Activated gamma-delta T cell (primary cell): ENCODE results near the gene ZDHHC11B.

Experiments
- DNase-seq: peaks from one replicate; lab custom pipeline; 2025; lab: John Stamatoyannopoulos, UW

The ZDHHC11B gene

DNA sequence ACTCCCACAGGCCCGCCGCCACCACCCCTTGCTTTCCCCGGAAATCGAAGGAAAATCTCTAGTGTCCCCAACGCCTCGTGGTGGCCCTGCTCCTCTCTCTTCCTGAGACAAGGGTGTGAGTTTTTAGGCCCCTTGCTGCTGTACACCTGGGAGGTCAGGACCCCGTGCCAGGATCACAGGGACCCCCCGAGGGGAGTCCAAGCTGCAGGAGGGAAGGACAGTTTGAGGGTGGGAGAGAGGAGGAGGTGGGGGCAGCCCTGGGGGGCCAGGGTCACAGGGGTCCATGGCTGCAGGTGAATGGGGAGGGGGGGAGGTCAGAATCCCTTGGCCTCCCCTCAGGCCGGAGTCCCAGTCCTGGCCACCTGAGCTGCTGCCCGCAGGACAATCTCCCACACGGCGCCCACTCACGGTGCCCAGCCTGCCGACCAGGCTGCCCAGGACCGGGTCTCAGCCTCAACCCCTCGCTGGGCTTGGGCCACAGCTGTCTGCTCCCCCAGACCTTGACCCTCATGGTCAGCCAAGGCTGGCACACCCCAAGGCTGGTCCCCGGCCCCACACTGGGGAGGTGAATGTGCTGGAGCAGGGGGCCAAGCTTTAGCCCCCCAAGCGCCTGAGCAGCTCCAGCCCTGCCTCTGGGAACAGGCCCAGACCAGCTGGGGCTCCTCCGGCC, 111.2 kb downstream of the ZDHHC11B start:
- no peak for DNase-seq

DNA sequence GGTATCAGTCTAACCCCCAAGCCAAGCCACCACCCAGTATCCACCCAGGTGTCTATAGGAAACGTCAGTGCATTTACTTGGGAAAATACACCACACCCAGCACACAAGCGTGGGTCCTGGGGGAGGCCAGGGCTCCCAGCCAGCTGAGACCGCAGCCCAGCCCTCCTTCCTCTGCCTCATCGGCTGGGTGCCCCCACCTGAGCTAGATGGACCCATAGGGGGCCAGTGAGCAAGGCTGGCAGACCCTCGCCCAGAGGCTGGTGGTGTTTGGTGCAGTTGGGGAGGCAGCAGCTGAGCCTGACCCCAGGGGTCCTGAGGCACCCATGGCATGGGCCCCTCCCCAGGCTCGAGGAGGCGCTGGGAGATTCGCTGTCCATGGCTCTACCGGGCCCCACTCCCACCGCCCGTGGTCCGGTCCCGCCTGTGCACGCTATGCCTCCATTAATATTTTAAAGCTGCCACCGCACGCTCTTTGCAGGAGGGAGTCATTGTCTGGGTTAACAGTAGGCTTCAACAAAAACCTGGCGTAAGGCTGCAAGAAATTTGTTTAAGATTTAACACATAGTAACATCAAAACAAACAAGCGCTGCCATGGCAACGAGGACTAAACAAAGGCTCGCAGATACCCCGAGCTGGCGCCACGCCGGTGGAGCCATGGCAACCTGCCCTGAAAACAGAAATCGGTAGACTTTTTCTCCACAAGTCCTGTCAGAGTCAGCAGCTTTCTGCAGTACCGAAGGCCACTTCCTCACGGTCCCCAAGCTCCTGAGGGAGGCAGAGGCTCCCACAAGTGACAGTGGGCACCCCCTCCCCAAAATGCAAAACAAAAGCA, 112.0 kb downstream of the ZDHHC11B start:
- peak; percentile 26 for DNase-seq

DNA sequence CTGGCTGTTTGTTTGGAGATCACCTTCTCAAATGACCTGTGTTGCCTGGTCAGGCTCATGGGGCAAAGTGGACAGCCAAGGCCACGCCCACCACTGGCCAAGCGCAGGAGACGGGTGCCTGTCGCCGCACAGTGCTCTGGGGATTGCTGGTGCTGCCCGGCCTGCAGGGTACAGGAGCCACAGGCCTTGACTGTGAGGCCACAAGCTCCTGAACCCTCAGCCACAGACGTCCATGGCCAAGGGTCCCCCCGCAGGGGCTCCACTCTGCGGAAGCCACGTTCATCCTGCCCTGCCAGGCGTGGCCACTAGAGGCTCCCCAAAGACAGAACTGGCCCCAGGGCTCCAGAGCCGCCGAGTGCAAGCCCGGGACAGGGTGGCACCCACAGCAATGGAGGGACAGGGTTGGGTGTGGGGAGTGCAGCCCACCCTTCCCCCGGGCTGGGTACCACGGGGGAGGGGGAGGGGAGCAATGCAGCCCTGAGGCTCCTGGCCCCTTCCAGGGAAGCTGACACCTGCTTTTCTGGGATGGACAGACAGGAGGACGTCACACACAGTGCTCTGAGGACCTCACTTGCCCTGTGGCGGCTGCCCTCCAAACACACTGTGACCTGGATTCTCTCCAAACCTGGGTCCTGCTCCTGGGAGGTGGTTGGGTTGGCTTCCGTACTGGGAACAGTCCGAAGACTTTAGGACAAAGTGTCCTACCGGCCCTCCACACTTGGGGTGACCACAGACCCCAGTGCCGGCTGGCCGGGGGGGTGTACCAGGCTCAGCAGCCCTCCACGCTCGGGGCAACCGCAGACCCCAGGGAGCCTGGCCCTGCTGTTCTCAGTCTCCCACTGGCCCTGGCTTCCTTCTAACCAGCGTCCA, 112.8 kb downstream of the ZDHHC11B start:
- no peak for DNase-seq

DNA sequence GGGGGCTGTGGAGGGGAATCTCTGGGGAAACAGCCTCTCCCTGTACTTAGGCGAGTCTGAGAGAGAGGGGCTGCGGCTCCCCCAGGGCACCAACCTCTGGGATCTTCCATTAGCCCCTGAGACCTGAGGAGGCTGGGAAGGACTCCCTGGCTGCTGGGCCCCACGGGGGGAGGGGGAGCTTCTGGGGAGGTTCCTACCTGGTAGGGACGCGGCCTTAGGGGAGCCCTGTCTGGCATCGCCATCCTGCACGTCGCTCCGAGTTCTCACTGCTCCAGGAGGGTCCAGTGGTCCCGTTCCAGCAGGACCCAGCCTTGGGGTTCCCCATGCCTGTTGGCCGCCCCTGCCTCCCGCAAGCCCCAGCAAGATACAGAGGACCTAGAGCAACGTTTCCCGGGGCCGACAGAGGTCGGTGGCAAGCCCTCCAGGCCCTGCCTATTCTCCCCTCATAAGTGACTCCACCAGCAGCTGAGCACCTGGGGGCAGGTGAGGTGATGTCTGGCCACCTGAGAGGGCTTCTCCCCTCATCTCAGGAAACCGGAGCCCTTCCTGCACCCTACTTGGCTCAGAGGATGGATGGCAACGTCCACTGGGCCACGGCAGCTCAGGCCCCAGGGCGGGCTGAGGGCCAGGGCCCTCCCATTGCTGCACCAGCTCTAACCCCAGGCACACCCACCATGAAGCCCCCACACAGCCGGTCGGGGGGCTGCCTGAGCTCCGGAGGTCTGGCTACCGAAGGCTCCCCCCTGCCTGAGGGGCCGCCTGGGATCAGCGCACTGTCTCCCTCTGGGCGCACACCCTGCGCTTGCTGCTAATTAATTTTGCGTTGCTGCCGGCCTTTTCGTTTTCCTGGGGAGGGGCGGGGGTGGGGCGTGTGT, 113.9 kb downstream of the ZDHHC11B start:
- DNase-seq: no peak

DNA sequence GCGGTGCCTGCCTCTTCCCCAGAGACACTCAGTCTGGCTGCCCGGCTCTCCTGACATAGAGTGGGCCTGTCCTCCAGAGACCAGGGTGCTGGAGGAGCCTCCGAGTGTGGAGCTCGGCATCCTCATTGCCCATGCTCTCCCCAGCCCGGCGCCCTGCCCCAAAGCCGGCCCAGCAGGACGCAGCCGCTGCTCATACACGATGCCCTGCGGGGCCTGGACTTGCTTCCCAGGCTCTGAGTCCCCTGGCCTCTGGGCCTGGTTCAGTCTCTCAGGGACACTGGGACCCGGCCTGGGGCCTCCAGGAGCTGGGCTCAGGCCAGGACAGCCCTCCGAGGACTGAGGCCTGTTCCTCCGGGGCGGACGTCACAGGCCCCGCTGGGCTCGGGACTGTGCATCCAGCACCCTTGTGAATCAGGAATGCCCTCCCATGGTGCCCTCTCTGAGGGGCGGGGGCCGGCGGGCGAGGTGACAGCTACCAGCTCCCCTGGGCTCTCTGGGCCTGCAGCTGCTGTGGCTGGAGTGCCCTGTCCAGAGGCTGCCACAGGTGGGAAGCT, 114.6 kb downstream of the ZDHHC11B start:
- no peak for DNase-seq

DNA sequence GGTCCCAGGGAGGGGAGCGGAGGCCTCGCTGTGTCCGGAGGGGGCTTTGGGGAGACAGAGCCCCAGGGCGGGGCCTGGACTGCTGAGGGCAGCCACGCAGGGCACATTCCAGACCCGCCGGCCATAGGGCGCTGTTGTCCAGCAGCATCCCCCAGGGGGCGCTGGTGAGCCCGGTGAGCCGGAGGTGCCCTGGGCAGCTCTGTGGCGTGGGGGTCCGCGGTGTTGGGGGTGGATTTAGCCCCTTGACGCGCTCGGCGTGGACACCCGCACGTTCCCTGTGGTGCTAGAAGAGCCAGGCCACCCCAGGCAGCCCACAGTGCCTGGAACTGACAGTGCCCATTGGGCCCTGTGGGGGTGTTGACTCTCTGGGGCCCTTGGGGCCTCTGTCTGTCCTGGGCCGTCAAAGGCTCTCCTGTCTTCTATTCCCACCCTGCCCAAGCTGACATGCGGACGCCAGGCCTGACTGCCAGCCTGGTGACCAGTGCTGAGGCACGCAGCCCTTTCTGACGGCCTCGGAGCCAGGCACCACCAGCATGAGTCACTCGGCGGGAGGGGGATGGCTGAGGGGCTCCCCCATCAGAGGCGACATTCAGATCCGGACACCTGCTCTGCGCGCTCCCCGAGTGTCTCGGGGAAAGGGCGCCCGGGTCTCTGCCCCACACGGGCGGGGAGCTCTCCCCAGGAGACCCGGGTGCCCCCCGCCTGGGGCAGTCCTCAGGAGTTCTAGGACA, 115.3 kb downstream of the ZDHHC11B start:
- no peak for DNase-seq

DNA sequence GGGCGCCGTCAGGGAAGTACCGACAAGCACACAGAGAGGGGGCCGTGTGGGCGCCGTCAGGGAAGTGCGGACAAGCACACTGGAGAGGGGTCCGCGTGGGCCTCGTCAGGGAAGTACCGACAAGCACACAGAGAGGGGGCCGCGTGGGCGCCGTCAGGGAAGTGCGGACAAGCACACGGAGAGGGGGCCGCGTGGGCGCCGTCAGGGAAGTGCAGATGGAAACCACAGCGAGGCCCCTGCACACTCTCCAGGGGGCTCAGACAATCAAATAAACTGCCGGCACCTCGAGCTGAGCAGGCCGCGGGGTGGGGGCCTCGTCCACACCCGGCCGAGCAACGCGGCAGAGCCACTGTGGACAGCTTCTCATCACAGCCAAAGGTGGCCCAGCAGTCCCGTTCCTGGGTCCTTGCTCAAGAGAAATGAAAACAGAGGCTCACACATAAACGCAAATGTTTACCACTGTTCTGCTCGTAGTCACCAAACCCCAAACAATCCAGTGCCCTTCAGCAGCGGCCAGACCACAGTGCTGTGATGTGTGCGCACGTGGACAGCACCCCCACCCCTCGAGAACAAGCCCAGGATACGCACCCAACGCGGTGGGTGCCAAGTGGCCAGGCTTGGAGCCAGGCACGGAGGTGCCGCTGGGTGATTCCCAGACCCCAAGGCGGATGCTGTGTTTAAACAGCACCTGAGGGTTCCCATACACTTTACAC, 116.1 kb downstream of the ZDHHC11B start:
- DNase-seq: no peak

DNA sequence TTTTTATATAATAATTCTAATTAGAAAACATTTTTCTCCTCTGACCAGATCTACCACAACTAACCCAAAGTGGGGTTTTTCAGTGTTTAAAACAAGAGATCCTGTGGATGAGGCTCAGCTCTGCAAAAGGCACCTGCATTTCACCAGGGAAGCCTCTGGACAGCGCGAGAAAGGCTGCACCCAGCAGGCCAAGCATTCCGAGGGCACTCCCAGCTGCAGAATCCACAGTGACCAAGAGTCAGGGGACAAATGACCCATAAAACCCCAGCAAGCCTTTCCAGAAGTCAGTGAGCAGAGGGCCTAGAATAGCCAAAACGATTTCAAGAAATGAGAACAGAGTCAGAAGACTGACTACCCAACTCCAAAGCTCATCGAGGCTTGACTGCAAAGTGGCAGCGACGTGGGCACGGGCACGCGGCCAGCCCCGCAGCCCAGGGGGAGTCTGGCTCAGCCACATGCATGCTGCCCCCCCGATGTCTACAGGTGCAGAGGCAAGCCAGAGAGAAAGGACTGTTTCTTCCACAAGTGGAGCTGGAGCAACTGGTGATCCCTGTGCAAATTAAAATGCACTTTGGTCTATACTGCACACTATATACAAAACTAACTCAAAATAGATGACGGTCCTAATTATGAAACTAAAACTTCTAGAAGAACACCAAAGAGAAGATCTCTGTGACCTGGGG, 117.6 kb downstream of the ZDHHC11B start:
- no peak for DNase-seq

DNA sequence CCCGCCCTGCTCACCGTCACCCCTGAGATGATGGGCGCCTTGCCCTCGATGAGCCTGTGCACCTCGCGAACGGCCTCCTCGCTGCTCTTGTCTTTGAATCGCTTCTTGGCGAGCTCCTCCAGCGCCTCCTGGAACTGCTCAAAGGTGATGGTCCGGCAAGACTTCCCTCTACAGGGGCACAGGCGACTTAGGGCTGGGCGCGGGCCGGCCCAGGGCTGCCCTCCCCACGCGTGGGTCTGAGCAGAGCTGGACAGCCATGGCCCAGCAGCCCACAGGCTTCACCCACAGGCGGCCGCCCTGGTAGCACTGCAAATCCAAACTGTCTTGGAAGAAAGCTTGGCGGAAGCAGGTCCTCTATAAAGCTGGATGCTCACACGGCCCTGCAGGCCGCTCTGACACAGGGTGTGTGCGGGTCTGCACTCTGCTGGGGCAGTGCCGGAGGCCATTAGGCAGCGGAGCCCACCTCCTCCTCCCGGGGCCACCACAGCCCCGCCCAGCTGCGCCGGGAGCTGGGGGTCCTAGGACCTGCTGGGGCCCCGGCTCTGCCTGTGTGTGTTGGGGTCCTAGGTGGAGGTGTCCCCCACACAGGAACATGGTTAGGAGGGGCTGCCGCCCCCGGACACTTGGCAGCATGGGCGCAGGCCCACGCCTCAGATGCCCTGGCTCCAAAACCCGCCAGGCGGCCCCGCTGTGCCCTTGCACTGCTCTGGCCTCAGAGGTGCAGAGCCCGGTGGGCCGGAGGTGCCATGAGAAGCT, 118.4 kb downstream of the ZDHHC11B start:
- DNase-seq: no peak

DNA sequence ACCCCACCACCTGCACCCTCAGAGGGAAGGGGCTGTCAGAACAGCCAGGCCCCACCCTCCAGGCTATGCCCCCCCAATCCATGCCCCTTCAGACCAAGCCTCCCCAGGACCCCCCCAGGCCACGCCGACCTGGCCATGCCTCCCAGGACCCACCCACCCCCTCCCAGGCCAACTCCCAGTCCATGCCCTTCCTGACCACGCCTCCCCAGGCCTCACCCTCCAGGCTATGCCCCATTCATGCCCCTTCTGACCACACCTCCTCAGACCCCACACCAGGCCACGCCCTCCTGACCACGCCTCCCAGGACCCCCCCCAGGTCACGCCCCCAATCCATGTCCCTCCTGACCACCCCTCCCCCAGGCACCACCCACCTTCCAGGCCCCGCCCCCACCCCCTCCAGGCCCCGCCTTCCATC, 119.0 kb downstream of the ZDHHC11B start:
- DNase-seq: no peak

DNA sequence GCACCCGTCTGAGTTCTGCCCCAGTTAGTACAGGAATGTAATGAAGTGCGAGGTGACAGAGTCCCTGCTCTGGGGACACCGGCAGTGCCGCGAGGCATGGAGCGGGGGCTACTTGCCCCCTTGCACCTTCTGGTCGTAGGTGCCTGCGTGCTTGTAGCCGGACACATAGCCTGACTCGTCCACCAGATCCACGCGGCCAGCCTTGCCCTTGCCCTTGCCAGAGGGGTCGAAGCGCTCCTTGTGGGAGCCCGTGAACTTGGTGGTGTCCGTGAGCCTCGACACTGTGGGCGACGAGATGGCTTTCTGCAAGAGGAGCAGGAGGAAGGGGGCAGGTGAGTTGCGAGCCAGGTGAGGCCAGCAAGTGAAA, 119.6 kb downstream of the ZDHHC11B start:
- DNase-seq: no peak

DNA sequence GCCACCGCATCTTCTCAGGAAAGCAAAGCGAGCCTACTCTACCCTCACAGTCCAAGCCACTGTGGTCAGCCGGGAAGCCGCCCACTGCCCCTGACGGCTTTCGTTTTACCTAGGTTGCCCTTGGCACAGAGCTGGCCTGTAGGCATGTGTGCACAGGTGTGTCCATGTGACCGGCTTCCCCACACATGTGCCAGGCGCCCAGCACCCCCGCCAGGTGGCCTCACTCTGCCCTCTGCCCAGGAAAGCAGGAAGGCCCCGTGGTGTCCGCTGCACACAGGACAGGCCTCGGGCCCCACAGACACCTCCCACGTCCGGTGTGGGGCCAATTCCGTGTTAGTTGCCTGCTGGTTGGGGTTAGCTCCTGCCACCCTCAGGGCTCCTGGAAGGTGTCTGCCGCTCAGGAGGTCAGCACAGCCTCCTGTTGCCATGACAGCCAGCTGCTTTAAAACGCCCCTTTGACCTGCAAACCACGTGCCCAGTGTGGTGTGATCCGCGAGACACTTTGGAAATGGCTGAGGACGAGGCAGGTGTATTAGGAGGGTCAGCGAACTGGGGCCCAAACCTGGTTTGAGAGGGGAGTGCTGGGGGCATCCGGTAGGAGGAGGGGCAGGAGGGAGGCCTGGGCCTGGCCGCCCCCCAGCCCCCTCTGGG, 120.1 kb downstream of the ZDHHC11B start:
- no peak for DNase-seq

DNA sequence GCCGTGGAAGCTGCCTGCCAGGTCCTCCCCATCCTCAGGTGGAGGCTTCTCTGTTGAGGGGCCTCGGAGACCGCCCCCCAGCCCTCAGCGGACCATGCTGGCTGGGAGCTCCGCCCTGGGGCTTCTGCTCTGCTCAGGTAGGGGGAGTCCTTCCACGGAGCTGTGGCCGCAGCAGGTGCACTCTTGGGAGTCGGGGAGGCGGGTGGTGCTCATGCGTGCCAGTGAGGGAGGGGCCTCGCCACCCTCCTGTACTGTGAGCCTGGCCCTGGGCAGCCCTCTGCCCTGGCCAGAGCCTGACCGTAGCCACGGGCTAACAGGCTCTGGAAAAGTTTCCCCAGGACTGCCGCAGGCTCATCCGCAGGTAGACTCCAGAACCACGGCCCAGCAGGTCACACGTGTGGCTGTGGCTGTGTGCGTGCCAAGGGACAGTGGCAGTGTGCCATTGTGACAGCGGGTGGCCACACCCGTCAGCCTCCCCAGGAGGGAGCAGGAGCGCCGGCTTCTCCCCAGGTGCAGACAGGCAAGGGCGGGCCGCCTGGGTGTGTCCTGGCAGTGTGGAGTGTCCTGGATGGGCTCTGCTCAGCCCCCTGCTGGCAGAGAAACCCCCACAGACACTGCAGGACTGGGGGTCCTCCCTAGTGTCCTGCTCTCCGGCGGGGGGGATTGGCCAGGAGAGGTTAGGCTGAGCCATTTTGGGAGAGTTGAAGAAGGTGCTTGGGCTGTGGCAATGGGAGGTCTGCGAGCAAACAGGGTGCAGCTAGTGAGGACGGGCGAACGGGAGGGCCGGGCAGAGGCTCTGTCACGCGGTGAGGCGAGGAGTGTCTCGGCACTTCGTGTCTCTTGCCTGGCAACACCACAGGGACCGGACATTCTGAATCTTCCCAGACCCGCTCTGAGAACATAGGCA, 120.8 kb downstream of the ZDHHC11B start:
- no peak for DNase-seq

DNA sequence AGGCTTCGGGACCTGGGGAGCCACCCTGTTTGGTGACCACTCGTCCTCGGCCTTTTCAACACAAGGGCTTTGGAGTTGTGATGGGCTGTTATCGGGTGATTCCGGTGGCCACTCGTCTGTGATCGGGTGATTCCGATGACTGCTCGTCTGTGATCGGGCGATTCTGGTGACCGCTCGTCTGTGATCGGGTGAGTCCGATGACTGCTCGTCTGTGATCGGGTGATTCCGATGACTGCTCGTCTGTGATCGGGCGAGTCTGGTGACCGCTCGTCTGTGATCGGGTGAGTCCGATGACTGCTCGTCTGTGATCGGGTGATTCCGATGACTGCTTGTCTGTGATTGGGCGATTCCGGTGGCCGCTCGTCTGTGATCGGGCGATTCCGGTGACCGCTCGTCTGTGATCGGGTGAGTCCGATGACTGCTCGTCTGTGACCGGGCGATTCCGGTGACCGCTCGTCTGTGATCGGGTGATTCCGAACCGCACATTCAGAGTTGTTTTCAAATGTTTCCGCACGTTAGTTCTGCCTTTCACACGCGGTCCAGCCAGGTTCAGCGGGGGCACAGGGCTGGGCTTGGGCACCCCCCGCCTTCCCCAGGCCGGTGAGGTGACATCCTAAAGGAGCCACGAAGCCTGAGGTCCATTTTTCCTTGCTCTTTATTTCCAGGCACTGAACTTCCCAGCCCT, 121.6 kb downstream of the ZDHHC11B start:
- DNase-seq: no peak

DNA sequence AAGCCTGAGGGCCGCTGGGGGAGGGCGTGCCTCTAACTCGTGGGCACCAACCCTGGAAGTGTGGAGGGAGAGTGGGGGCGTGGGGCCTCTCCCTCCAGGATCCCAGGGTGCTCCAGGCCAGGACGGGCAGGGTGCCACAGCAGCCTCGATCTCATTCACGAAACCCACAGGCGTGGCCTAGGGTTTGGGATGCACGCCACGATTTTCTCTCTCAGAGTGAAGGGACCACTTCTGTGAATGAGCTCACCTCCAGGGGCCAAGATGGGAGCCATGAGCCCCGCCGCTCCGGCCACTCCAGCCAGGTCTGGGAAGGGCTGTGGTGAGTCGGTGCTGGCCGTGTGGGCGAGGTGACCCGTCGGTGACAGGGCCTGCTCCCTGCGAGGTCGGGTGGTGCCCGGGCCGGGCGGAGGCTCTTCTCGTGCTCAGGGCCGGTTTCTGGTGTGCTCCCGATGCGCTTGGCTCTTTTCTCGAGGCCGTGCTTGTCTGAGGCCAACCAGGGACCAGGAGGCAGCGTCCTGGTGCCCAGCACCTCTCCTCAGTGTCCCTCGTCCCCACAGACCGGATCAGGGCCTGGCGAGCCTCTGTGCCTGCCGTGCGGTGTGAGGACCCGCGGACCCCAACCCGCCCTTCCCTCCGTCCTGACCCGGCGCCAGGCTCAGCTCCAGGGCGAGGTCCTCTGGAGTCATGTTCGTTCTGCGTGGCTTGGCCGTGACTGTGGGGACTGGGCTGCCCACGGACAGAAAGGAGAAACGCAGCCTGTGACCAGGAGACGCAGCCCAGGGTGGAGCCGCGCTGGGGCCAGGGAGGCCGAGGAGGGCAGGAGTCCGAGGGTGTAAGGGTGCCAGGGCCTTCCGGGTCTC, 122.4 kb downstream of the ZDHHC11B start:
- DNase-seq: no peak
